Adrenal gland (tissue), 5 donors: ENCODE measurements around the gene LANCL2.

ENCODE experiments used
- POLR2A ChIP-seq, 2 donors: fragments of 450-650 bp; IDR thresholded peaks; one replicate each; pipeline ENCODE4 v1.6.1; 2017; ENCODE audit warnings: antibody characterized with exemption in 2 of 2, mild to moderate bottlenecking in 2 of 2, moderate library complexity in 1 of 2
- TF ChIP-seq, protein P1 (sequence below), 6 experiments: fragments of 450-650 bp in 4 of 6; fragments of 200-600 bp in 2 of 6; sonication (generic) in 1 of 6; IDR thresholded peaks; 1 replicate in 5 of 6; 2 replicates in 1 of 6; pipeline versions ENCODE4 v1.5.1 to v1.8.0; 2016 to 2021; ENCODE audit warnings: antibody characterized with exemption in 6 of 6, mild to moderate bottlenecking in 2 of 6, moderate library complexity in 1 of 6
- donor health status: DM: no; HTN: no; CAD: no.

DNA sequence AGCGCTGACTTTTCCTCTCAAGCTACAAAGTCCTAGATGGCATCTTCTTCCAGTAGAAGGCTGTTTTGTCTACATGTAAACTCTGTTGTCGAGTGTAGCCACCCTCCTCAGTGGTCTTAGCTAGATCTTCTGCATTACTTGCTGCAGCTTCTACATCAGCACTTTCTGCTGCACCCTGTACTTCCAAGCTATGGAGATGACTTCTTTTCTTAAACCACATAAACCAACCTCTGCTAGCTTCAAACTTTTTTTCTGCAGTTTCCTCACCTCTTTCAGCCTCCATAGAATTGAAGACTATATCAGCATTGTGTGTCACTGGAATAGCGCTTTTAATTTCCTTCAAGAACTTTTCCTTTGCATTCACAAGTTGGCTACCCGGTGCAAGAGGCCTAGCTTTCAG is 87.8 kb downstream of the LANCL2 start:
- TF ChIP-seq, protein P1, sequence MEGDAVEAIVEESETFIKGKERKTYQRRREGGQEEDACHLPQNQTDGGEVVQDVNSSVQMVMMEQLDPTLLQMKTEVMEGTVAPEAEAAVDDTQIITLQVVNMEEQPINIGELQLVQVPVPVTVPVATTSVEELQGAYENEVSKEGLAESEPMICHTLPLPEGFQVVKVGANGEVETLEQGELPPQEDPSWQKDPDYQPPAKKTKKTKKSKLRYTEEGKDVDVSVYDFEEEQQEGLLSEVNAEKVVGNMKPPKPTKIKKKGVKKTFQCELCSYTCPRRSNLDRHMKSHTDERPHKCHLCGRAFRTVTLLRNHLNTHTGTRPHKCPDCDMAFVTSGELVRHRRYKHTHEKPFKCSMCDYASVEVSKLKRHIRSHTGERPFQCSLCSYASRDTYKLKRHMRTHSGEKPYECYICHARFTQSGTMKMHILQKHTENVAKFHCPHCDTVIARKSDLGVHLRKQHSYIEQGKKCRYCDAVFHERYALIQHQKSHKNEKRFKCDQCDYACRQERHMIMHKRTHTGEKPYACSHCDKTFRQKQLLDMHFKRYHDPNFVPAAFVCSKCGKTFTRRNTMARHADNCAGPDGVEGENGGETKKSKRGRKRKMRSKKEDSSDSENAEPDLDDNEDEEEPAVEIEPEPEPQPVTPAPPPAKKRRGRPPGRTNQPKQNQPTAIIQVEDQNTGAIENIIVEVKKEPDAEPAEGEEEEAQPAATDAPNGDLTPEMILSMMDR (IDR thresholded peaks at IDR 0.05), result no peak
- TF ChIP-seq POLR2A (IDR thresholded peaks at IDR 0.05), result no peak
